HEK293 (cell line): ENCODE measurements around the gene CACNA2D3.

Experiments
- CTCF ChIA-PET: fragments of 350-600 bp; formaldehyde crosslinking; extraction: SDS; loops from one replicate; lab custom pipeline; 2021; ENCODE audit warnings: antibody characterized with exemption; lab: Yijun Ruan, JAX
- POLR2A ChIA-PET: fragments of 300-600 bp; formaldehyde crosslinking; extraction: SDS; loops from one replicate; lab custom pipeline; 2020; ENCODE audit warnings: antibody characterized with exemption, inconsistent platforms; lab: Yijun Ruan, JAX
- H3K27ac ChIP-seq: fragments of 200-500 bp; sonication (Bioruptor generic); 2 replicates; pipeline ENCODE4 v1.5.1; 2014; ENCODE audit warnings: low read depth, low read length, control low read depth, inconsistent platforms; ENCODE audit errors: extremely low read depth
- H3K36me3 ChIP-seq, 2 experiments: fragments of 200-500 bp in 1 of 2; sonication (Bioruptor generic) in 1 of 2; 1 replicate in 1 of 2; 2 replicates in 1 of 2; pipeline ENCODE4 v1.5.1; 2014 to 2017; ENCODE audit warnings: inconsistent platforms in 2 of 2, low read length in 2 of 2; ENCODE audit not compliant: control insufficient read depth in 2 of 2, insufficient read depth in 1 of 2
- H3K4me1 ChIP-seq: fragments of 200-500 bp; sonication (Bioruptor generic); 2 replicates; pipeline ENCODE4 v1.5.1; 2014; ENCODE audit warnings: mild to moderate bottlenecking, low read length, inconsistent platforms; ENCODE audit not compliant: control insufficient read depth, insufficient read depth
- H3K4me3 ChIP-seq: 2 replicates; pipeline ENCODE4 v1.5.1; 2011; ENCODE audit warnings: low read depth, mild to moderate bottlenecking, control low read depth, low read length, moderate library complexity
- H3K9me3 ChIP-seq: fragments of 200-500 bp; sonication (Bioruptor generic); 2 replicates; pipeline ENCODE4 v1.5.1; 2014; ENCODE audit warnings: low read depth, low read length, inconsistent platforms; ENCODE audit not compliant: control insufficient read depth, insufficient read depth
- GLIS1 ChIP-seq: fragments of 450-650 bp; formaldehyde crosslinking; IDR thresholded peaks from 2 replicates; pipeline ENCODE4 v1.5.1; 2016; ENCODE audit warnings: missing biosample characterization, missing genetic modification characterization
- HOXD13 ChIP-seq: sonication (generic); formaldehyde crosslinking; IDR thresholded peaks from 2 replicates; pipeline ENCODE4 v1.8.0; 2022; ENCODE audit warnings: missing genetic modification reagents, borderline replicate concordance
- INSM2 ChIP-seq: fragments of 450-650 bp; formaldehyde crosslinking; IDR thresholded peaks from 2 replicates; pipeline ENCODE4 v1.5.1; 2016; ENCODE audit warnings: missing biosample characterization, missing genetic modification characterization
- KLF8 ChIP-seq: fragments of 450-650 bp; formaldehyde crosslinking; IDR thresholded peaks from 2 replicates; pipeline ENCODE4 v1.5.1; 2016; ENCODE audit warnings: missing biosample characterization, missing genetic modification characterization
- KLF9 ChIP-seq: fragments of 450-650 bp; formaldehyde crosslinking; IDR thresholded peaks from 2 replicates; pipeline ENCODE4 v1.5.1; 2016; ENCODE audit warnings: missing biosample characterization, missing genetic modification characterization, low read depth
- TCF7L2 ChIP-seq: IDR thresholded peaks from 2 replicates; pipeline ENCODE4 v1.6.1; 2011; ENCODE audit warnings: low read depth, mild to moderate bottlenecking, inconsistent platforms, low read length, moderate library complexity, borderline replicate concordance
- WT1 ChIP-seq: fragments of 450-650 bp; formaldehyde crosslinking; IDR thresholded peaks from 2 replicates; pipeline ENCODE4 v1.5.1; 2016; ENCODE audit warnings: missing biosample characterization, missing genetic modification characterization
- ZBTB20 ChIP-seq: fragments of 450-650 bp; formaldehyde crosslinking; IDR thresholded peaks from 2 replicates; pipeline ENCODE4 v1.5.1; 2016; ENCODE audit warnings: missing biosample characterization, missing genetic modification characterization
- ZBTB21 ChIP-seq: fragments of 450-650 bp; formaldehyde crosslinking; IDR thresholded peaks from 2 replicates; pipeline ENCODE4 v1.5.1; 2017; ENCODE audit warnings: missing biosample characterization, missing genetic modification characterization
- ZFP69B ChIP-seq: fragments of 450-650 bp; formaldehyde crosslinking; IDR thresholded peaks from 2 replicates; pipeline ENCODE4 v1.5.1; 2016; ENCODE audit warnings: missing biosample characterization, missing genetic modification characterization
- ZNF169 ChIP-seq: fragments of 450-650 bp; formaldehyde crosslinking; IDR thresholded peaks from 2 replicates; pipeline ENCODE4 v1.5.1; 2016; ENCODE audit warnings: missing biosample characterization, missing genetic modification characterization
- ZNF202 ChIP-seq: fragments of 450-650 bp; formaldehyde crosslinking; IDR thresholded peaks from 2 replicates; pipeline ENCODE4 v1.5.1; 2016; ENCODE audit warnings: missing biosample characterization, missing genetic modification characterization, borderline replicate concordance
- ZNF248 ChIP-seq: fragments of 450-650 bp; formaldehyde crosslinking; IDR thresholded peaks from 2 replicates; pipeline ENCODE4 v1.5.1; 2017; ENCODE audit warnings: missing biosample characterization, missing genetic modification characterization
- ZNF341 ChIP-seq: fragments of 450-650 bp; formaldehyde crosslinking; IDR thresholded peaks from 2 replicates; pipeline ENCODE4; 2016; ENCODE audit warnings: low read depth, missing biosample characterization, missing genetic modification characterization
- ZNF433 ChIP-seq: fragments of 450-650 bp; formaldehyde crosslinking; IDR thresholded peaks from 2 replicates; pipeline ENCODE4 v1.5.1; 2016; ENCODE audit warnings: missing biosample characterization, missing genetic modification characterization, low read depth
- ZNF529 ChIP-seq: fragments of 450-650 bp; formaldehyde crosslinking; IDR thresholded peaks from 2 replicates; pipeline ENCODE4 v1.5.1; 2017; ENCODE audit warnings: missing genetic modification characterization, missing biosample characterization; ENCODE audit not compliant: insufficient replicate concordance
- ZNF585B ChIP-seq: fragments of 450-650 bp; formaldehyde crosslinking; IDR thresholded peaks from 2 replicates; pipeline ENCODE4 v1.5.1; 2016; ENCODE audit warnings: missing biosample characterization, missing genetic modification characterization
- ZNF624 ChIP-seq: fragments of 450-650 bp; formaldehyde crosslinking; IDR thresholded peaks from 2 replicates; pipeline ENCODE4 v1.5.1; 2017; ENCODE audit warnings: missing biosample characterization, missing genetic modification characterization
- ZNF776 ChIP-seq: fragments of 450-650 bp; formaldehyde crosslinking; IDR thresholded peaks from 2 replicates; pipeline ENCODE4 v1.5.0; 2017; ENCODE audit warnings: missing biosample characterization, missing genetic modification characterization, borderline replicate concordance
- ZSCAN30 ChIP-seq: fragments of 450-650 bp; IDR thresholded peaks from 2 replicates; pipeline ENCODE4 v1.5.1; 2018; ENCODE audit warnings: missing biosample characterization, mild to moderate bottlenecking, missing genetic modification characterization, moderate library complexity
- TF ChIP-seq, protein P1 (sequence below): fragments of 450-650 bp; formaldehyde crosslinking; IDR thresholded peaks from 2 replicates; pipeline ENCODE4 v1.5.1; 2016; ENCODE audit warnings: missing biosample characterization, missing genetic modification characterization, borderline replicate concordance

The CACNA2D3 gene

GRCh38 chr3:54900838-54901591, 778.7 kb downstream of the CACNA2D3 start:
- Histone ChIP-seq H3K4me3 (no peak overlapping the region), H3K4me1 (no peaks in the 10 kb centered on the region), H3K27ac (no peak overlapping the region), H3K36me3 (no peaks in the 10 kb centered on the region), H3K9me3 (no peaks in the 10 kb centered on the region)
- POLR2A ChIA-PET = no interaction called here
- CTCF ChIA-PET = no interaction called here
- TF ChIP-seq GLIS1 (tag by site-specific recombination) (0 out of 2 replicates have a peak, but pooled peaks have one; percentile 16), ZSCAN30 (tag by site-specific recombination) (no peak)

- H3K36me3 ChIP-seq = no peaks in the 10 kb centered on the region
- H3K4me1 ChIP-seq = no peaks in the 10 kb centered on the region
- POLR2A ChIA-PET = no interaction called here
- H3K9me3 ChIP-seq = no peaks in the 10 kb centered on the region
- no peak for TF ChIP-seq ZBTB21 (tag by site-specific recombination)
- no peak for TF ChIP-seq ZNF529 (tag by site-specific recombination)
- no peak for TF ChIP-seq ZBTB20 (tag by site-specific recombination)
- no peak for TF ChIP-seq ZNF341 (tag by site-specific recombination)
- no peak for TF ChIP-seq ZNF433 (tag by site-specific recombination)
- TF ChIP-seq ZNF585B = no peak
- no peak for TF ChIP-seq KLF8 (tag by site-specific recombination)
- TF ChIP-seq KLF9 (tag by site-specific recombination) = no peak
- TF ChIP-seq, protein P1, sequence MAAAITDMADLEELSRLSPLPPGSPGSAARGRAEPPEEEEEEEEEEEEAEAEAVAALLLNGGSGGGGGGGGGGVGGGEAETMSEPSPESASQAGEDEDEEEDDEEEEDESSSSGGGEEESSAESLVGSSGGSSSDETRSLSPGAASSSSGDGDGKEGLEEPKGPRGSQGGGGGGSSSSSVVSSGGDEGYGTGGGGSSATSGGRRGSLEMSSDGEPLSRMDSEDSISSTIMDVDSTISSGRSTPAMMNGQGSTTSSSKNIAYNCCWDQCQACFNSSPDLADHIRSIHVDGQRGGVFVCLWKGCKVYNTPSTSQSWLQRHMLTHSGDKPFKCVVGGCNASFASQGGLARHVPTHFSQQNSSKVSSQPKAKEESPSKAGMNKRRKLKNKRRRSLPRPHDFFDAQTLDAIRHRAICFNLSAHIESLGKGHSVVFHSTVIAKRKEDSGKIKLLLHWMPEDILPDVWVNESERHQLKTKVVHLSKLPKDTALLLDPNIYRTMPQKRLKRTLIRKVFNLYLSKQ = no peak
- no peak for TF ChIP-seq HOXD13
- TF ChIP-seq ZNF248 (tag by site-specific recombination) = no peak
- no peak for TF ChIP-seq WT1 (tag by site-specific recombination)
- H3K27ac ChIP-seq = no peak overlapping the region
- CTCF ChIA-PET = no interaction called here
- H3K4me3 ChIP-seq = no peak overlapping the region
Measured at GRCh38 chr3:54901906-54902685, 779.7 kb downstream of the CACNA2D3 start.

DNA sequence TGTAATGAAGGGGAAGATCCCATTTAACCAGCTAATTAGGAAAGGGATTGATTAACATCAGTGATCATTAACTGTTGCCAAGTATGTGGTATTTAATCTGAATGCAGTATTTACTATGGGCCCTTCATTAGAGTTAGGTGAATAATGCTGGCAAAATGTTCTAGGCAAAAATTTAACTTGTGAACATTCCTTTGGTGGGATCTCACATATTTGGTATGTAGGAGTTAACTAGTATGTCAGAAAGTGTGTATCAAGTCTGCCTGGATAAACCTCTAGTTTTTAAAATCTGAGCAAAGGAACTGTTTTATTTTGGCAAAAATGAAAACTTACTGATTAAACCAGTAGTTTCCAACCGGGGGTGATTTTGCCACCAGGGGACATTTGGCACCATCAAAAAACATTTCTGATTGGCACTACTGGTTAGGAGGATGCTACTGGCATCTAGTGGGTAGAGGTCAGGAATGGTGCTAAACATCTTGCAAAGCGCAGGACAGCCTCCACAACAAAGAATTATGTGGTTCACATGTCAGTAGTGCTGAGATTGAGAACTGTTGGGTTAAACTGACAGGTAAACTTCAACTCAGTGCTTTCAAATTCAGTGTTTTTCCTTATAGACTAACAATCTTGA, 783.0 kb downstream of the CACNA2D3 start:
- no peak overlapping the region for H3K27ac ChIP-seq
- H3K4me3 ChIP-seq = no peak overlapping the region
- no peaks in the 10 kb centered on the region for H3K4me1 ChIP-seq
- H3K9me3 ChIP-seq = no peaks in the 10 kb centered on the region
- CTCF ChIA-PET = no interaction called here
- no peak for TF ChIP-seq ZNF776 (tag by site-specific recombination)
- POLR2A ChIA-PET = no interaction called here
- H3K36me3 ChIP-seq = no peaks in the 10 kb centered on the region

DNA sequence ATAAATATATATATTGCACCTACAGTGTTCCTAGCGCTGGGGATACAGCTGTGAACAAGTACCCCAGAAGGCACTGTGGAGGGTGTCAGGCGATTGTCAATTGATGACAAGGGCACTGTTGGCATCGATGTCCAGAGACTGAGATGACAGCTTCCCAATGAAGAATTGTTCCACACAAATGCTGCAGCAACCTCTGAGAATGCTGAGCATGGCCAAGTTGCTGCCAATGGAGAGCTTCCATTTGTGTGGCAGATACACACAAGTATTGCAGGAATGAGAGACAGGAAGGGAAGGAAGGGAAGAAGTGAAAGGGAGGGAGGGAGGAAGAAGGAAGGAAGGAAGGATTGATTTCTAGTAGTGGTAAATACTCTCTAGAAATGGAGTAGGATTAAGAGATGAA, 783.6 kb downstream of the CACNA2D3 start:
- CTCF ChIA-PET = no interaction called here

More for the DNA sequence above, 783.6 kb downstream of the CACNA2D3 start:
- no peak for TF ChIP-seq INSM2
- TF ChIP-seq ZBTB20 (tag by site-specific recombination) = no peak
- no peak for TF ChIP-seq ZNF202 (tag by site-specific recombination)
- TF ChIP-seq ZNF776 (tag by site-specific recombination) = no peak
- TF ChIP-seq TCF7L2 = no peak
- TF ChIP-seq ZFP69B (tag by site-specific recombination) = no peak
- no peak for TF ChIP-seq ZNF169
- no peak for TF ChIP-seq ZNF624 (tag by site-specific recombination)
- no peaks in the 10 kb centered on the region for H3K9me3 ChIP-seq
- H3K27ac ChIP-seq = no peak overlapping the region
- POLR2A ChIA-PET = no interaction called here
- H3K4me3 ChIP-seq = no peak overlapping the region
- no peaks in the 10 kb centered on the region for H3K36me3 ChIP-seq
- H3K4me1 ChIP-seq = no peaks in the 10 kb centered on the region
